IPS-NIHi7 (cell line): Measurements from ENCODE around the gene APBA2.
"Not testable (repeated sequence)": the region's sequence is repeated elsewhere in the genome, so short reads cannot be mapped to it uniquely, and the experiment has no call there.

Experiments
- DNase-seq: peaks from one replicate; pipeline ENCODE4 v3.0.0; 2012; ENCODE audit warnings: mixed read lengths; ENCODE audit errors: extremely low spot score

Gene APBA2

GRCh38 chr15:28997791-28998190 lies 112.0 kb downstream of the APBA2 start:
- DNase-seq = no peak

- DNase-seq = no peak
These were observed 112.7 kb downstream of the APBA2 start for GRCh38 chr15:28998511-28998910.

DNA sequence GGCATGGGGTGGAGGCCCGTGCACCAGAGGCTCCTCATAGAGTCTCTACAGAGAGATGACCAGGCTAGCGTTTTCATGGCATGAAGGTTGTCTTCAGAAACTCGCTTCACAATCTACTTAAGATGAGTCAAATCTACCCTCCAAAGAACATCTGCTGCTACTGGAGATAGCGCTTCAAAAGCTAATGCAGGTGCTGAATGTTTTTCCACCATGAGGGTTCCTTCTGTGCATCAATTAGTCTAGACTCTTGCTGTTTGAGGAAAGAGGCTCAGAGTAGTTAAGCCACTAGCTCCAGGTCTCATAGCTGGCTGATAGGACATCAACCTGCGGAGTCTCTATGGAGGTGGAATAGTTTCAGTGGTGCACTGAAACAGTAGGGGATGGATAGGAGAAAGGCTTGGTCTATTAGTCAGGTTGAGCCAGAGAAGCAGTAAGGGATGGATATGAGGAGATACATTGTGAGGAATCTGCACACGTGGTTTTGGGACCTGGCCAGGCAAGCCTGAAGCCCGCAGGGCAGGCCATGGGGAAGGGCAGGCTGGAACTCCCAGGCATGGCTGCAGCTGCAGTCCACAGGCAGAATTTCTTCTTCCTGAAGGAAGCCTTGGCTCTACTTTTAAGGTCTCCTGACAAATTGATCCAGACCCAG lies 117.5 kb downstream of the APBA2 start:
- DNase-seq = no peak

- DNase-seq = no peak
These were observed 118.1 kb downstream of the APBA2 start for GRCh38 chr15:29003840-29004233.

DNA sequence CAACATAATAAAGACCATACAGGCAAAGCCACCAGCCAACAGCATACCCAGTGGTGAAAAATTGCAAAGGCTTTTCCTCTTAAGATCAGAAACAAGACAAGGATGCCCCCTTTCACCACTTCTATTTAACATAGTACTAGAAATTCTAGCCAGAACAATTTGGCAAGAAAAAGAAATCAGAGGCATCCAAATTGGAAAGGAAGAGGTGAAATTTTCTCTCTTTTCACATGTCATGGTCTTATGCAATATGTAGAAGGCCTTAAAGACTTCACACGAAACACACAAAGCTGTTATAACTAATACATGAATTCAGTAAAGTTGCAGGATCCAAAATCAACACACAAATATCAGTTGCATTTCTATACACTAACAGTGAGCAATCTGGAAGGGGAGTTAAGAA lies 120.2 kb downstream of the APBA2 start:
- no peak for DNase-seq

GRCh38 chr15:29008846-29009245 lies 123.1 kb downstream of the APBA2 start:
- no peak for DNase-seq

- DNase-seq = no peak
These were observed 126.3 kb downstream of the APBA2 start for GRCh38 chr15:29012097-29012496.

DNA sequence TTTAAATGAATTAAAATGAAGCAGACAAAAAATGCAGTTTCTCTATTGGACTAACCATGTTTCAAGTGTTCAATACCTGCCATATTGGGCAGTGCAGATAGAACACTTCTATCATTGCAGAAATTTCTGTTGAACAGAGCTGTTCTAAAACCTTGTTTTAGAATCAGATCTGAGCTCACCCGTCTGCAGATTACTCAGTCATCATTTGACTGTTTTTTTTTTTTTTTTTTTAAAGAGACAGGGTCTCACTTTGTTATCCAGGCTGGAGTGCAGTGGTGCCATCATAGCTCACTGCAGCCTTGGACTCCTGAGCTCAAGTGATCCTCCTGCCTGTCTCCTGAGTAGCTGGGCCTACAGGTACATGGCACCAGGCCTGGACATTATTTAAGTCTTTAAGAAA lies 128.7 kb downstream of the APBA2 start:
- DNase-seq = no peak

- DNase-seq = no peak
These were observed 130.7 kb downstream of the APBA2 start for GRCh38 chr15:29016518-29016917.

DNA sequence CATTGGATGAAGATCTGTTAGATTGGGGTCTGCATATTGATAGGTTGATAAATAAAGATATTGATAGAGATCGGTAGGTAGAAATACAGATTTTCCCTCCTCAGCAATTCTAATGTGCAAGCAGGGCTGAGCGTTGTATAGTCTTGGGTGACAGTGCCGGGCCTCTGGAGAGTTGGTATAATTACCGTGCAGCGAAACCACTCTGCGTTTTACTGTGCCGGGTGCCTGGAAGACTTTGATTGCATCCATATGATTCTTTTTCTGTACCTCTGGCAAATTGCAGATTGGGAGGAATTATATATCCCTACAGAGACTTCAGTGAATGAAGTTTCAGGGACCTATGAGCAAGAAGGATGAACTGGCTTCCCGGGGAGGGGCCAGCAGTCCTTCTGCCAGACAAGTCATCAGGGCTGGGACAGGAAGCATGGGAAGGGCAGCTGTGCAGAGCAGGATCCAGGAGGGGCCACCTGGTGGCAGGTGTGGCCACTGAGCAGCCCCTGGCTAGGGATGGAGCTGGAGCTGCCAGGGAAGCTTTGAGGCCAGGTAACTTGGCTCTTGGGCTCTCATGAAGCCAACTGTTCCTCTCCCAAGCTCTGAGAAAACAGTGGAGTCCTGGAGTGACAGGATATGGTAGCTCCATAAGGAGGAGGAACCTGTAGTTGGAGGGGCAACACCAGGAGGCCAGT lies 132.5 kb downstream of the APBA2 start:
- peak; percentile 85 for DNase-seq

- no peak for DNase-seq
These were observed 133.5 kb downstream of the APBA2 start for GRCh38 chr15:29018995-29019976.

DNA sequence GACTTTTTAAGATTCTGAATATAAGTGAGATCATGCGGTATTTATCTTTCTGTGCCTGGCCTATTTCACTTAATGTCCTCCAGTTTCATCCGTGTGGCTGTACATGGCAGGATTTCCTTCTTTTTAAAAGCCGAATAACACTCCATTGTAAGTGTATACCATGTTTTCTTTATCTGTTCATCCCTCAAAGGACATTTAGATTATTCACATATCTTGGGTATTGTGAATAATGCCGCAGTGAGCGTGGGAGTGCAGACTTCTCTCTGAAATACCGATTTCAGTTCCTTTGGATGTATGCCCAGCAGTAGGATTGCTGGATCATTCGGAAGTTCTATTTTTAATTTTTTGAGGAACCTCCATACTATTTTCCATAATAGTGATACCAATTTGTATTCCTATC lies 136.1 kb downstream of the APBA2 start:
- no peak for DNase-seq

- no peak for DNase-seq
These were observed 138.9 kb downstream of the APBA2 start for GRCh38 chr15:29024662-29025061.

- not testable (repeated sequence) for DNase-seq
These were observed 139.6 kb downstream of the APBA2 start for GRCh38 chr15:29025411-29025810.

- DNase-seq = not testable (repeated sequence)
These were observed 142.4 kb downstream of the APBA2 start for GRCh38 chr15:29028158-29028557.

DNA sequence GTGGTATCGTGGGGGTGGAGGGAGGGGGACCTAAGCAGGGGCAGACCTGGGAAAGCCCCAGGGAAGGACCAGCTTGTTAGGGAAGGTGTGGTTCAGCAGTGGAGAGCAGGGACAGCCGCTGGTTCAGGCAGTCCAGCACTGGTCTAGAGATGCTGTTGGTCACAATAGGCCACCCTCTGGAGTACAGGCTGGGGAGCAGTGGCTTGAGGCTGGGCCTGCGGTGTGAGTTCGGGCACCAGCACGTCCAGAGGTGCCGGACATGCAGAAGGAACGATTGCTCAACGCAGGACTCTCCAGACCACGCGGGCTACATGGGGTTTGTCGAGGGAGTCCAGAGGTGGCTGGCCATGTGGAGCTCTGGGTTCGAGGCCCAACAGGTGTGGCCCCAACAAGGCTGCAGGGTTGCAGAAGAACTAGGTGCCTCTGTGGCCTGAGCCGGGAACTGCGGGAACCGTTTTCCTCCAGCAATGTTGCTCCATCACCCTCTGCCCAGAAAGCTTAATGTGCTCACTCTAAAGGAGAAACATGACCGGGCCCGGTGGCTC lies 143.9 kb downstream of the APBA2 start:
- no peak for DNase-seq

- no peak for DNase-seq
These were observed 145.9 kb downstream of the APBA2 start for GRCh38 chr15:29031502-29032228.

DNA sequence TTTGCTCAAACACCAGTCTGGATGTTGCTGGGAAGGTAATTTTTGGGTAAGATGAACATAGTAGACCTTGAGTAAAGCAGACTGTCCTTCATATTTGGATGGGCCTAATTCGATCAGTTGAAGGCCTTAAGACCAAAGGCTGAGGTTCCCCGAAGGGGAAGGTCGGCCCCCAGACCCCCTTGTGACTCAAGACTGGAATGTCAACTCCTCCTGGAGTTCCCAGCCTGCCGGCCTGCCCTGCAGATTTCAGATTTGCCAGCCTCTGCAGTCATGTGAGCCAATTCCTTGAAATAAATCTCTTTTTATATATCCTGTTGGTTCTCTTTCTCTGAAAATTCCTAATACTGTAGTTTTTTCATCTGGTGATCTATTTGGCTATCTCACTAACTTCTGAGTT lies 146.5 kb downstream of the APBA2 start:
- no peak for DNase-seq

- DNase-seq = no peak
These were observed 147.0 kb downstream of the APBA2 start for GRCh38 chr15:29032751-29033150.

GRCh38 chr15:29034151-29034550 lies 148.4 kb downstream of the APBA2 start:
- no peak for DNase-seq

- peak; percentile 39 for DNase-seq
These were observed 149.0 kb downstream of the APBA2 start for GRCh38 chr15:29034593-29035335.
